ENCODE results near the gene HSPE1.

Gene HSPE1

DNA sequence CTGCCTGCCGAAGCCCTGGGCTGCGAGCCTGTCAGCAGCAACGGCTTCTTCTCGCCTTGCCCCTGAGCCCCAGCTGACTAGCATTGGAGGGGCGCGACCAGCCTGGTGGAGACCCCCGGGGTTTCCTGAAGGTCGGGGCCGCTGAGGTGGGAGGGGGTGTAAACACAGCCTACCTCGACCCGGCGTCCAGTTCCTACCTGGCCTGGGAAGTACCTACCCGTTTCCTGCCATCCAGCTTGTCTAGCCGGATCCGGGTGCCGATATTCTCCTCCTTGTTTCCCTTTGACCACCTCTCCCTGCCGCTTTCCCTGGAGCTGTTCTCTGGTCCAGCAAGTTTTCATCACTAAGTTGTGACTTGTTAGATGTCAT lies 16.2 kb downstream of the HSPE1 start:
- H3K36me3 ChIP-seq (replicated peaks; ENCODE audit: low read depth, low read length) = peaks cover 2% of the 10 kb centered on the region
- H3K79me2 ChIP-seq (ENCODE audit: low read length) = peaks cover 66% of the 10 kb centered on the region
- peak overlapping the region; percentile 85 for H3K9ac ChIP-seq (ENCODE audit: low read length)
- H3K9me3 ChIP-seq (ENCODE audit: insufficient read depth, low read length) = no peaks in the 10 kb centered on the region
- H2AFZ ChIP-seq (ENCODE audit: low read depth, low read length) = peak overlapping the region; percentile 83
- H3K4me3 ChIP-seq (ENCODE audit: low read length) = peak overlapping the region; percentile 77
- peaks cover 15% of the 10 kb centered on the region for H3K4me1 ChIP-seq (ENCODE audit: low read length)
- no peak for TF ChIP-seq EZH2phosphoT487 (IDR thresholded peaks at IDR 0.05; ENCODE audit: low read depth)
- TF ChIP-seq, protein P1, sequence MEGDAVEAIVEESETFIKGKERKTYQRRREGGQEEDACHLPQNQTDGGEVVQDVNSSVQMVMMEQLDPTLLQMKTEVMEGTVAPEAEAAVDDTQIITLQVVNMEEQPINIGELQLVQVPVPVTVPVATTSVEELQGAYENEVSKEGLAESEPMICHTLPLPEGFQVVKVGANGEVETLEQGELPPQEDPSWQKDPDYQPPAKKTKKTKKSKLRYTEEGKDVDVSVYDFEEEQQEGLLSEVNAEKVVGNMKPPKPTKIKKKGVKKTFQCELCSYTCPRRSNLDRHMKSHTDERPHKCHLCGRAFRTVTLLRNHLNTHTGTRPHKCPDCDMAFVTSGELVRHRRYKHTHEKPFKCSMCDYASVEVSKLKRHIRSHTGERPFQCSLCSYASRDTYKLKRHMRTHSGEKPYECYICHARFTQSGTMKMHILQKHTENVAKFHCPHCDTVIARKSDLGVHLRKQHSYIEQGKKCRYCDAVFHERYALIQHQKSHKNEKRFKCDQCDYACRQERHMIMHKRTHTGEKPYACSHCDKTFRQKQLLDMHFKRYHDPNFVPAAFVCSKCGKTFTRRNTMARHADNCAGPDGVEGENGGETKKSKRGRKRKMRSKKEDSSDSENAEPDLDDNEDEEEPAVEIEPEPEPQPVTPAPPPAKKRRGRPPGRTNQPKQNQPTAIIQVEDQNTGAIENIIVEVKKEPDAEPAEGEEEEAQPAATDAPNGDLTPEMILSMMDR (IDR thresholded peaks at IDR 0.05; ENCODE audit: low read depth, low read length) = no peak
- H3K27ac ChIP-seq (ENCODE audit: low read length) = peak overlapping the region; percentile 61
- peaks cover 21% of the 10 kb centered on the region for H4K20me1 ChIP-seq (ENCODE audit: insufficient read depth, low read length)
- peak overlapping the region; percentile 73 for H3K4me2 ChIP-seq (ENCODE audit: low read length)
- no peaks in the 10 kb centered on the region for H3K27me3 ChIP-seq (ENCODE audit: low read depth, low read length)

DNA sequence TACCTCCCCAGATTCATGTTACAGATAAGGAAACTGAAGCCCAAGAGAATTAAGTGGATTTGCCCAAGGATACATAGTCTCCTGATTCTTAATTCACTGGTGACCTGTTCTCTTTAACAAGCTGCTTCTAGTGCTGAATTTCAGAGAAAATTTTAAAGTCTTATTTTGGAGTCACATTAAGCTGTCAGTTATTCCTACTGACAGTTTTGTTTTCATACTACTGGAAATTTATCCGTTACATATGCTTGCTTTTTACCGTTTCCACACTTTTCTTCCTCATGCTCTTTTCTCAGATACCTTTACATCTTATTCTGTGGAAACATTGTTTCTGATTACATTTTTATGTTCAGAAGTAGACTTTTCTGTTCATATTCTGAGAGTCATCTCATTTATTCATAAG lies 17.0 kb downstream of the HSPE1 start:
- Histone ChIP-seq H4K20me1 (ENCODE audit: insufficient read depth, low read length) (peaks cover 21% of the 10 kb centered on the region), H3K27ac (ENCODE audit: low read length) (no peak overlapping the region), H3K4me1 (ENCODE audit: low read length) (peaks cover 15% of the 10 kb centered on the region), H3K9me3 (ENCODE audit: insufficient read depth, low read length) (no peaks in the 10 kb centered on the region), H3K27me3 (ENCODE audit: low read depth, low read length) (no peaks in the 10 kb centered on the region), H3K9ac (ENCODE audit: low read length) (peak overlapping the region; percentile 85), H3K4me2 (ENCODE audit: low read length) (peak overlapping the region; percentile 73), H2AFZ (ENCODE audit: low read depth, low read length) (no peak overlapping the region), H3K4me3 (ENCODE audit: low read length) (peak overlapping the region; percentile 77), H3K36me3 (replicated peaks; ENCODE audit: low read depth, low read length) (peaks cover 2% of the 10 kb centered on the region), H3K79me2 (ENCODE audit: low read length) (peaks cover 73% of the 10 kb centered on the region)
- no peak for TF ChIP-seq EZH2phosphoT487 (IDR thresholded peaks at IDR 0.05; ENCODE audit: low read depth)
- TF ChIP-seq, protein P1 (IDR thresholded peaks at IDR 0.05; ENCODE audit: low read depth, low read length) = no peak

DNA sequence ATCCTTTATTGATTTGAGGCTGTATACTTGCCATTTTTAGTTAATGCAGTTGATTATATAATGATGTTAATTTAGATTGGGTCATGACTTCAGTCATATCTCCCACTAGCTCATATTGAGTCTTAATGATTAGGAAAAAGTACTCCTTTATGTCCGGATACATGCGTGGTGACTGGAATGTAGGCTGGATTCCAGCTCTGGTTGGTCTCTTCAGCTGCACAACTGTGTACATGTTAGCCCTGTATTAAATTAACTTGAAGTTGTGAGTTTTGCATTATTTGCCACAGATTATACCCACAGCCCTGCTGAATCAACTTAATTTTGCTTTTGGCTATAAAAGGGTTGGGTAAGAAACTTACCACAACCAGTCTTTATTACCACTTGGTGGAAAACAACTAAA lies 38.2 kb downstream of the HSPE1 start:
- no peaks in the 10 kb centered on the region for H3K27me3 ChIP-seq (ENCODE audit: low read depth, low read length)
- no peak for TF ChIP-seq EZH2phosphoT487 (IDR thresholded peaks at IDR 0.05; ENCODE audit: low read depth)
- TF ChIP-seq, protein P1 (IDR thresholded peaks at IDR 0.05; ENCODE audit: low read depth, low read length) = no peak
- no peaks in the 10 kb centered on the region for H3K9me3 ChIP-seq (ENCODE audit: insufficient read depth, low read length)
- peaks cover 8% of the 10 kb centered on the region for H4K20me1 ChIP-seq (ENCODE audit: insufficient read depth, low read length)
- peaks cover 34% of the 10 kb centered on the region for H3K36me3 ChIP-seq (replicated peaks; ENCODE audit: low read depth, low read length)
- no peak overlapping the region for H3K9ac ChIP-seq (ENCODE audit: low read length)
- H3K4me2 ChIP-seq (ENCODE audit: low read length) = no peak overlapping the region
- no peak overlapping the region for H3K27ac ChIP-seq (ENCODE audit: low read length)
- no peak overlapping the region for H3K4me3 ChIP-seq (ENCODE audit: low read length)
- H3K4me1 ChIP-seq (ENCODE audit: low read length) = no peaks in the 10 kb centered on the region
- peaks cover 21% of the 10 kb centered on the region for H3K79me2 ChIP-seq (ENCODE audit: low read length)
- no peak overlapping the region for H2AFZ ChIP-seq (ENCODE audit: low read depth, low read length)

DNA sequence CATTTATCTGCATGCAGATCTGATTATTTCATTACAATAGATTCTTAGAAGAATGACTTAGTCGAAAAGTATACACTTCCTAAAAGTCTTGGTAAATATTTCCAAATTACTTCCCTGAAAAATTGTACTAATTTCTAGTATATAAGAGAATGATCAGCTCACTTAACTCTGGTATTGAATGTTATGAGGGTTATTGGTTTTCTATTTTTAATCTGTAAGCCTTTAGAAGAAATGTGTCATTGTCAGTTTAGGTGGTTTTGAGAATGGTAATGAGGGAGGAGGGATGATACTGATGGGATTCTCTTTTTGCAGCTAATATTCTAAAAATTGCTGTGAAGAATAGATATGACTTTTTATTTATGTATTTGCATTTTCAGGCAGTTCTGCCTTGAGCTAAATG lies 39.6 kb downstream of the HSPE1 start:
- Histone ChIP-seq H3K36me3 (replicated peaks; ENCODE audit: low read depth, low read length) (peaks cover 35% of the 10 kb centered on the region), H2AFZ (ENCODE audit: low read depth, low read length) (no peak overlapping the region), H3K9ac (ENCODE audit: low read length) (no peak overlapping the region), H3K27ac (ENCODE audit: low read length) (no peak overlapping the region), H3K79me2 (ENCODE audit: low read length) (peaks cover 13% of the 10 kb centered on the region), H3K27me3 (ENCODE audit: low read depth, low read length) (no peaks in the 10 kb centered on the region), H4K20me1 (ENCODE audit: insufficient read depth, low read length) (peaks cover 8% of the 10 kb centered on the region), H3K4me2 (ENCODE audit: low read length) (no peak overlapping the region), H3K4me1 (ENCODE audit: low read length) (no peaks in the 10 kb centered on the region), H3K4me3 (ENCODE audit: low read length) (no peak overlapping the region), H3K9me3 (ENCODE audit: insufficient read depth, low read length) (no peaks in the 10 kb centered on the region)
- TF ChIP-seq, protein P1 (IDR thresholded peaks at IDR 0.05; ENCODE audit: low read depth, low read length) = no peak
- TF ChIP-seq EZH2phosphoT487 (IDR thresholded peaks at IDR 0.05; ENCODE audit: low read depth) = no peak

Measured in OCI-LY3 (cell line).